Superior temporal gyrus (tissue), 1 donor: ENCODE data around the gene NOTCH3.
A peak's percentile ranks its signal among the peaks of the same experiment; 100 is the strongest.

ENCODE experiments used
- DNase-seq: peaks from one replicate; pipeline ENCODE4 v3.0.0-alpha.2; 2016; ENCODE audit errors: extremely low spot score

The NOTCH3 gene

DNA sequence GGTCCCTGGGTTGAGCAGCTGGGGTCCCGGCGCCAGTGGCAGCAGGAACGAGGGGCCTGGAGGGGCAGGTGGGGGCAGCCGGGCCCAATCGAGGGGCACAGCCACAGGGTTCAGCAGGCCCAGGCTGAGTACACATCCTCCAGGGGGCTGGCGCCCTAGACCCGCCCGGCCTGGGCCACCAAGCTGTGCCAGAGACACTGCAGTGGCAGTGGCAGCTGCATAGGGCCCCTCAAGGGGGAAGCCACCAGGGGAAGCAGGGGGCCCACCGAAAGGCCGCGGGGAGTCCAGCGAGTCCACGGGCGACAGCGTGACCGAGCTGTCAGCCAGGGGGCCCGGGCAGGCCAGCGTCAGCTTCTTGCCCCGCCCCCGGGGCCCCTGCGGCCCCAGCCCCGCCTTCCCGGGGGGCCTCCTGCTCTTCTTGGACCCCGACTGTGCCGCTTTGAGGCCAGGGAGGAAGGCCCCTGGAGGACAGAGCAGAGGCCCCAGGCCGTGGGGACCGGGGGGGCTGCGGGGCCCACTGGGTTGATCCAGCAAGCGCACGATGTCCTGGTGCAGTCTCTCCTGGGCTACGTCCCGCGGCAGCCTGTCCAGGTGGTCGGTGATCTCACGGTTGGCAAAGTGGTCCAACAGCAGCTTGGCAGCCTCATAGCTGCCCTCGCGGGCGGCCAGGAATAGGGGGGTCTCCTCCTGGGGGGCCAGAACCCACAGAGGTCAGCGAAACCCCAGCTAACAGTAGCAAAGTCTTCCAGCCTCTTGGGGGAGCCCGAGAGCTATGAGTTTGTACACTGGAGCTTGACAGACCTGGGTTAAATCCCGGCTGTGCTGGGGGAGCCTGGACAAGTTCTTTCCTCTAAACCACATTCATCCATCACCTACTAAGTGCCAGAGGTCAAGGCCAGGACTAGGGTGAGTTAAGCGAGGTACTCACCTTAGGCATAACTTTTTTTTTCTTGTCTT lies 39.5 kb downstream of the NOTCH3 start:
- no peak for DNase-seq

DNA sequence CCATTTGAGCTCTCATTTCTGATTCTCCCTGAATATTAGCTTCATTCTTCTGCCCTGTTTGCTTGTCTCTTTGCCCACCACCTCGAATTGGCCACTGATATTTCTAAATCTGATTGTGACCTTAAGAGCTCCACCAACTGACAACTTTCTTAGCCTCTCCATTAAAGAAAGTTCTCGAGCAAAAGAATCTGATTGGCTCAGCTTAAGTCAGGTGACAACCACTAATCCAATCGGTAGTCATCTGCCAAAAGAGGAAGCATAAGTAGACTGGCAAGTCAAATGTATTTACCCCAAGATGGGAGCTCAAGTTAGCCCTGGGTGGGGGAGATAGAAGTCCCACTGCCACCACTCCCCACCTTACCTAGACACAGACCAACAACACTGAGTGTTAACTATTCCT lies 41.5 kb downstream of the NOTCH3 start:
- DNase-seq, result no peak

DNA sequence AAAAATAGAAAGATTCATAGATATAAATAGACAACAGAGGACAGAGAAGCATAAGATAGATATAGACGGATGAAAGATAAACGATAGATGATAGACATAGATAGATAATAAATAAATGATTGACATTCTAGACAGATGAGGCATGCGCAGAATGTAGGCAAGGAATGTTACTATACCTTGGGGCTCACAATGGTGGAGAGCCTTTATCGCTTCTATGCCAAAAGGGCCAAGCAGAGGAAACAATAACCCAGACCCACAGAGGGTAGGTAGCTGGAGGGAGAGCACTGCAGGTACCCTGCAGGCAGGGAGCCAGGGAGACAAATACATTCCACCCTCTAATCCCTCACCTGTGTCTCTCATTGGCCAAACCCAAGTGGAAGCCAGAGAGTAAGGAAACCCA lies 44.4 kb downstream of the NOTCH3 start:
- DNase-seq, result no peak

DNA sequence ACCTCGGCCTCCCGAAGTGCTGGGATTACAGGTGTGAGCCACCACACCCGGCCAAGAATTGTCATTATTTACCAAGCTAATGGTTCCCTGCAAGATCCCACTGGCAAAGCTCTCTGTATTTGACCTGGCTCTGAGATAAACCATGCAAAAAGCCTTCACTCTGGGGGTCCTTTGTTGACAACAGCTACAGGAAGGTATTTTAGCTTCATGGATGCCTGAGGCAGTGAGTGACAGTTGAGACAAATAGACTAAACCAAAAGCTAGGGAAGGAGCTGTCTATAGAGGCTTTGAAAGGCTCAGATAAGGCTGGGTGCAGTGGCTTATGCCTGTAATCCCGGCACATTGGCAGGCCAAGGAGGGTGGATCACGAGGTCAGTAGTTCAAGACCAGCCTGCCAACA lies 45.5 kb downstream of the NOTCH3 start:
- DNase-seq, result no peak

DNA sequence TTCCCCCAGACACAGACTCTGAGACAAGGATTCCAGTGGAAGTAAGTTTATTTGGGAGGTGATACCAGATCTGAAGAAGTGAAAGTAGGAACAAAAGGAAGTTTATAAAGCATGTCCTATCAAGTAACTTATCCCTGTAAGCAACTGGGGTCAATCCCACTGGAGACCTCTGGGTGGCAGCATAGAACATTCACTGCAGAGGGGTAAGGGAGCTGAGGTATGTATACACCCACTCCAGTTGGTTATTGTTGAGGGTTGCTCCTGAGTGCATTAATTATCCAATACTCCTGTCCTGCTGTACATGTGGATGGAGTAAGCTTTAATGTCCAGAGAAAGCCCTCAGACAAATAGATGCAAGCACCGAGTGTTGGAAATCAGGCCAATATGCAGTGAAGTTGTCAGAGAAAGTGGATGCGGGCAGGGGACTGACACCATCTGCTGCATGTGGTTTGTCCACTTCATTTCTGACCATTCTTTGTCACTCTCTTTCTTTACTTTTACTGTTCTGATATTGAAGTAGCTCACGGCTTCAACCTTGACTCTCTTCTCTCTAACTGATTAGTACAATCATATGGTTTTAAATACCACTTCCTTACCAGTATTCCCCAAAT lies 46.7 kb downstream of the NOTCH3 start:
- no peak for DNase-seq

DNA sequence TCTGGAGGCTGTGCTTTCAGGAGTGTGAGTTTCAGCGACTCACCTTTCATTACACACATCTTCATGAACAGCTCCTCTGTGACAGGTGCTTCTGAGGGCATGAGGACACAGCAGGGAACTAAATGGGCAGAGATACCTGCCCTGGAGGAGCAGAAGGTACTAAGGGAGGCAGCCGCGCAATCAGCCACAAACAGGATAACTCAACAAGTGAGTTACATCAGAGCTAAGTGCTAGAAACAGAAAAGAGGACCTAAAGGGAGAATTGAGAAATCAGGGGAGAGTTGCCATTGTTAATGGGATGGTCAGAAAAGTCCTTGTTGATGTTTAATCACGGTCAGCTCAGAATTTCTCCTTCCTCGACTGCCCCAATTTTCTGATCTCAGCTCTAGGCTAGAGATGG lies 51.1 kb downstream of the NOTCH3 start:
- no peak for DNase-seq

DNA sequence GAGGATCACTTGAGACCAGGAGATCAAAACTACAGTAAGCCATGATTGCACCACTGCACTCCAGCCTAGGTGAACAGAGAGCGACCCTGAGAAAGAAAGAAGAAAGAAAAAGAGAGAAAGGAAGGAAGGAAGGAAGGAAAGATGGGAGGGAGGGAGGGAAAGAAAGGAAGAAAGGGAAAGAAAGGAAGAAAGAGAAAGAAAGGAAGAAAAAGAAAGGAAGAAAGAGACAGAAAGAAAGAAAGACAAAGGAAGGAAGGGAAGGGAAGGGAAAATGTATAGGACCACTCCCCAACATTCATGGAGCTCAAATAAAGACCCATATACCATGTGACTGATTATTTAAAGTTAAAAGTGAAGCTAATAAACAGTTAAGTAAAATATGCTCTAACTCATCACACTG lies 53.7 kb downstream of the NOTCH3 start:
- no peak for DNase-seq

DNA sequence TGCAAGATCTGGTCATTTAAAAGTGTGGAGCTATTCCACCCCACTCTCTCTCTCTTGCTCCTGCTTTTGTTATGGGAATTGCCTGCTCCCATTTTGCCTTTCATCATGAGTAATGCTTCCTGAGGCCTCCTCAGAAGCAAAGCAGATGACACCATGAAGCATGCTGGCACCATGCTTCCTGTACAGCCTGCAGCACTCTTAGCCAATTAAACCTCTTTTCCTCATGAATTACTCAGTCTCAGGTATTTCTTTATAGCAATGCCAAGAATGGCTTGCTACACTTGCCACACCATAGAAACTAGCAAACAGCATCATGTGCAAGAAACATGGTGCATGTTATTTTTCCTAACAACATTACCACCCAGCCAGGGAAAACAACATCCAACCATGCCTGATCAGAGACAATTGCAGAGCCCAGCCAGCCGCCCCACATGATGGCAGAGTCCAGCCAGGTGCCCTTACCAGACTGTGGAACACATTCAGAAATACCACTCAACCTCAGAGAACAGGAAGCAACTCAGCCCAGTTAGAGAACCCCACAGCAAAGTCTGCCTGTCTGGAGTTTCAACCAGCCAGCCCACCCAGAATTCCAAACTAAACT lies 56.6 kb downstream of the NOTCH3 start:
- no peak for DNase-seq

DNA sequence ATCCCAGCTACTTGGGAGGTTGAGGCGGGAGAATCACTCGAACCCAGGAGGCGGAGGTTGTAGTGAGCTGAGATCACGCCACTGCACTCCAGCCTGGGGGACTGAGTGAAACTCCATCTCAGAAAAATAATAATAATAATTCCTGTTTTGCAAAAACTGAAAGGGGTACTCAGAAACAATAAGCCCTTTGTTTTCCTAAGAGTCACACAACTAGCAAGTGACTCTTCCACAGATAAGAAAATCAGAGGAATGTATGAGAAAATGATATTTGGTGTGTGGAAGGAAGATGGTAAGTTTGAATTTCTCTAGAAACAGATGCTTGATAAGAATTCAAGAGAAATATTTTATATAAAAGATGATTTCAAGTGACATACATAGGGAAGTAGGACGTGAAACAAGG lies 58.5 kb downstream of the NOTCH3 start:
- DNase-seq, result no peak

DNA sequence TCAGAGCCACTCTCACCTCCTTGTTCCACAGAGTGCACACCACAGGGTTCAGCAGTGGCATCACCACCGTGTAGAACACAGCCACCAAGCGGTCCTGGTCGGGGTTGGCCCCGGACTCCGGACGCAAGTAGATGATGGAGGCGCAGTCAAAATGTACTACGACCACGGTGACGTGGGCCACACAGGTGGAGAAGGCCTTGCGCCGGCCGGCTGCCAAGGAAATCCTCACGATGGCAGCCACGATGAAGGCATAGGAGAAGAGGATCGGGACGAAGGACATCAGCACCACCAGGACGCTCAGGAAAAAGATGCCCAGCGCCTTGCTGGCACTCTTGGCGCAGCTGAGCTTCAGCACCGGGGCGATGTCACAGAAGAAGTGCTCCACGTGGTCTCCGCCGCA lies 59.7 kb downstream of the NOTCH3 start:
- DNase-seq, result no peak

DNA sequence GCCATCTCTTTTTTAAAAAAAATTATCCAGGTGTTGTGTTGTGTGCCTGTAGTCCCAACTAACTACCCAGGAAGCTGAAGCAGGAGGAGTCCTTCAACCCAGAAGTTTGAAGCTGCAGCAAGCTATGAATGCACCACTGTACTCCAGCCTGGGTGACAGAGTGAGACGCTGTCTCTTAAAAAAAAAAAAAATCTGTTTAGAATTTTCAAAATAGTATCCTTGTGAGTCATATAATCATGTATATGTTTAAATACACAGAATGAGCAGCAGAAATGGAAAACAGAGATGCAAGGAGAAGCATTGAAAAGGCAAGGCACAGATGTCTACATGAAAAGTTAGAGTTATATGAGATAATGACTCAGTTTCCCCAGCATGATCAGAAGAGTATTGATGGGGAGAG lies 62.4 kb downstream of the NOTCH3 start:
- DNase-seq, result no peak

DNA sequence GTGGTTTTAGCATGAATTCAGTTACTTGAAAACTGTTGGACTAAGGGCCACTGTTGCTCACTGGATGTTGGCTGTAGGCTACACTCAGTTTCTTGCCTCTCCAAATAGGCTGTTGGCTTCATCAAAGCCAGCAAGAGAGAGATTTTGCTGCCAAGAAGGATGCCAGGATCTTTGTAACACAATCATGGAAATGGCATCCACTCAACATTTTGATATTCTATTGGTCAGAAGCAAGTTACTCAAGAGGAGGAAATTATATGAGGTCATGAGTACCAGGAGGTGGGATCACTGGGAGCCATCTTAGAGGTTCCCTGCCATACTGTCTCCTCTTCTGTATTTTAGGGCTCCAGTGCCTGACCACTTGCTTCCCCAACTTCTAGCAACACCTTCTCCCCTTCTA lies 63.0 kb downstream of the NOTCH3 start:
- DNase-seq, result no peak

DNA sequence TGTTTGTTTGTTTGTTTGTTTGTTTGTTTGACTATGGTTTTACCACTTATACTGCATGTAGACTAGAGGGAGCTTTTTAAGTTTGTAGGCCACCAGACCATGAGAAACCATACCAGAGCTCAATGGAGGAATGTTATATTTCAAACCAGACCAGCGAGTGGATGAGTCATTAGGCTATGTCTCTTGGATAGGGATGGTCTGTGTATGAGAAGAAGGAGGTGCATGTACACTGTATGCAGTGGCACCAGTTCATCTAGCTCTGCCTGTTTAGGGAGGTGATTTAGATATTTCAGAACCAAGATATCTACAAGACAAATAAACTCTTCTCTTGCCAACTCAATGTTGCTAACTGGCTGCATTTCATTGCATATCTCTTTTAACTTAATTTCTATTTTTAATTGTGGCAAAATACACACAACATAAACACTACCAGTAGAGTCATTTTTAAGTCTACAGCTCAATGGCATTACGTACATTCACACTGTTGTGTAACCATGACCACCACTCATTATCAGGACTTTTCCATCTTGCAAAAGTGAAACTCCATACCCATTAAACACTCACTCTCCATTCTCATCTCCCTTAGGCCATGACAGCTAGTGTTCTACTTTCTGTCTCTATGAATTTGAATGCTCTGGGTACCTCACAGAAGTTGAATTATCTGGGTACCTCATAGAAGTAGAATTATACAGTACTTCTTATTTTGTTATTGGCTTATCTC lies 64.4 kb downstream of the NOTCH3 start:
- no peak for DNase-seq

DNA sequence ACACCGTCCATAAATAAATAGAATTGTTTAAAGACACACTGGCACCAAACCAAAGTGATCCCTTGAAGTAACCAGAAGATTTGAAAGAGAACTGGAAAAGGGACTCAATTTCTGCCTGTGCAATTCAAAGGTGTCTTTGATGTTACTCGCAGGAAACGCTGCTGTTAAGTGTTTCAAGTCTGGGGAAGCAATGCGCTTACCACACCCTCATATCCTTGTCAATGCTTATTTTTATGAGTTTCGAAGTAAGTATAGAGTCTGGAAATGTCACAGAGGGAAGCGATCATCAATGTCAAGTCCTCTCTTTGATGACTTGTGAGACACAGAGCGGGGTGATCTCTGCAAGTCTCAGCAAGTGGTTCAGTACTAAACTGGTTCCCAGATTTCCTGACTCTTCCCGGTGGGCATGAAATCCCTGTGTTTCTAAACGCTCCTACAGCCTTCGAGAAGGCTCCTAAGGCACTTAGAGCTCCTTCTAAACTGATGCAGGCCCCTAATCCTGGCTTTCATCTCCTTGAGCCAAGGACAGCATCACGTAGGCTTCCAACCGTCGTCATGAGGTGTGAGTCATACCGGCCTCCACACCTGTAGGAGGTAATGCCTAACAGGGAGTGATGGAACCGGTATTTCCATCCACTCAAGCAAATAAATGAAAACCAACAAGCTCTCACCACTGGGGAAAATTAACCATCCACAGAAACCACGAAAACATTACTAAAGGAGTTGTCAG lies 70.8 kb downstream of the NOTCH3 start:
- DNase-seq, result no peak

DNA sequence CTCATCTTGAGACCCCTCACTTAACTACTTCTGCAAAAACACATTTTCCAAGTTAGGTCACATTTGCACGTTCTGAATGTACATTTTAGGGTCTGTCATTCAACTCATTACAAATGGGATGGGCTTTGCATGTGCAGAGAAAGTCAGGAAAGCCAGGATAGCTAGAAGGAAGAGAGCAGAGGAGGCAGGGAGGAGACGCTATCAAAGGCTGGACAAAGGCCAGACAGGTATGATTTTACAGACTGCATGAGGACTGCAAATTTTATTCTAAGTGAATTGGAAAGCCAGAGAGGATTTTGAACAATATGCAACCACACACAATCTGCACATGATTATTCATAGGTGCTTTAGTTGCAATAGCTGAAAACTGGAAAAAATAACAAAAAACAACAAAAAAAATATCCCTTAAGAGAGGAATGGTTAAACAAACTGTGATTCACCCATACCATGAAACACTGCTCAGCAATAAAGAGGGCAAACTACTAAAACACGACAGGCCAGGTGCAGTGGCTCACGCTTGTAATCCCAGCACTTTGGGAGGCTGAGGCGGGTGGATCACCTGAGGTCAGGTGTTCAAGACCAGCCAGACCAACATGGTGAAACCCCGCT lies 72.5 kb downstream of the NOTCH3 start:
- DNase-seq, result no peak

DNA sequence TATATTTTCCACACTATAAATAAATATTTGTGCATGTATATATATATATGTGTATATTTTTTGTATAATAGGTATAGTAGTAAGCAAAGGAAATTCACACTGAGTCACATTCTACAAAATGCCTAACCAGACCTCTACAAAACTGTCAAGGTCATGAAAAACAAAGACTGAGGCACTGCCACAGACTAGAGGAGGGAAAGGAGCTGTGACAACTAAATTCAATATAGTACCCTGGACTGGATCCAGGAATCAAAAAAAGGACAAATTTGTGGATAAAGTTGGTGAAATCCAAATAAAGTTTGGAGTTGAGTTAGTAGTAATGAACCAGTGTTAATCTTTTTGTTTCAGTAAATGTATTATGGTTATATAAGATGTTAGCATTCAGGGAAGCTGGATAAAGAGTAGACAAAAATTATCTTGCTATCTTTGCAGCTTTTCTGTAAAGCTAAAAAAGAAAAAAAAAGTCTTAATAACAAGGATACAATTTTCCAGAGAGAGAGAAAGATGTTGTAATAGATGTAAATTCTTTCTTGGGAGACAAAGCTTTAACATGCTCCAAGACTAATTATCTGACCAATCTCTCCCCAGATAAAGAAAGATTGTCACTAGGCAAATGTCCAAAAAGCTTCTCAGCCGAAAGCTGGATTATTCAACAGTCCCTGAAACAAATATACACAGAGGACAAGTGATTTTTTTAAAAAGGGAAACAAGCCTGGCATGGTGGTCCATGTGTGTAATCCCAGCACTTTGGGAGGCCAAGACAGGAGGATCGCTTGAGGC lies 74.5 kb downstream of the NOTCH3 start:
- DNase-seq, result peak; percentile 45

DNA sequence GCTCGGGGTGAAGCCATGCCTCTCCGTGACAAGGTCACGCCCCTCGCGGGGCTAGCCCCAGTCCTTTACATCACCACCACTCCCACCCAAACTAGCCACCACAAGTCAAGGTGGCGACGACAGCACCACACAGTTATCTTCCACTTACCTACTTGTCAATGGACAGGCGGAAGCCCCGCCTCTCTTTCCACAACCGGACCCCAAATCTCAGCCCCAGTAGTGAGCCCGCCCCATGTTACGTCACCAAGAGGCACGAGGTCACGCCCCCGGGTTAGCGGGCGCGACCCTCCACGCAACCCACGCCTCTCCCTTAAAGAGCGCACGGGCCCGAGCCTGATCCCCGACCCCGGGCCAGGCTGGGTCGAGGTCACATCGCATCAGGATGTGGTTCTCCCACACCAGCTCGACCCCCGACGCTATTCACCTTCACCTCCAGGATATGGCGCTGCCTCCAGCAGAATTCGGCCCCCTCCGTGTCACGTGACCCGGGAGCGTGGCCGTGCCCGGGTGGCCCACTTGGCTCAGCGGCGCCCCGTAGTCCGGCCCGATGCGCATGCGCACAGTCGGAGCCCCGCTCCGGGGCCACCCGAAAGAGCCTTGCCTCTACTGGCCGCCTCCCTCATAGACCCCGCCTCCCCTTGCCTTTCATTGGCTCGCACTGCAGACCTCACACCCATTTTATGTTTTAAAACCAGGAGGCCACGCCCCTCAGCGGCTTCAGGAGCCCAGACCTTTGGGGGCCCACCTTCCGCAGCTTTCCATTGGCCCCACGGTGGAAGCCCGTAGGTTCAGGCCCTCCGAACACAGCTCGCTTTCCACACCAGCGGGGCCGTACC lies 75.3 kb downstream of the NOTCH3 start:
- peak; percentile 98 for DNase-seq

DNA sequence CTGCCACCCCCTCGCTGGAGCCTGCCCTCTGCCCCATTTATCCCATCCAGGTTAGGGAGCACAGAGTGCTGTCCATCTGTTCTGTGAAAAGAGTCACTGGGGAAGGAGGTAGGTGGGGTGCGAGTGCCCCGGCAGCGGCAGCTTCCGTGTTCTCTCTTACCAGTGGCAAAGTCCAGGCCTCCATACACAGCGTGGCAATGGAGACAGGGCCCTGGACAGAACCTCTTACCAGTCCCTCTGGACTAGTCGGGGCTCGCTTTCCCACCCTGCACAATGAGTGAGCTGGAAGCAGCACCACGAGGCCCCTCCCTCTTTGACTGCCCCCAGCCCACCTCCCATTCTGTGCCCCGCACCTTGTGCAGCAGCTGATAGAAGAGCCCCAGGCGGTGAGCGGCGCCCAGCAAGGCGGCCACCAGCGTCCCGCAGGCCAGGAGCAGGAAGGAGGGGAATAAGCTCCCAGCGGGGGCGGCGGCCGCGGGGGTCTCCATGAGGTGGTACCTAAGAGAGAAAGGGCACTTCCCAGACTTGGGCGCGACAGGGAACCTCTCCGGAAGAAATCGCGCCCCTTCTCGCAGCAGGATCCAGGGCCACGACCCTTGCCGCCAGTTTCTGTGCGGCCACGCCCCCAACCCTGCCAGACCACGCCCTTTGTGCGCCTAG lies 76.1 kb downstream of the NOTCH3 start:
- peak; percentile 18 for DNase-seq

DNA sequence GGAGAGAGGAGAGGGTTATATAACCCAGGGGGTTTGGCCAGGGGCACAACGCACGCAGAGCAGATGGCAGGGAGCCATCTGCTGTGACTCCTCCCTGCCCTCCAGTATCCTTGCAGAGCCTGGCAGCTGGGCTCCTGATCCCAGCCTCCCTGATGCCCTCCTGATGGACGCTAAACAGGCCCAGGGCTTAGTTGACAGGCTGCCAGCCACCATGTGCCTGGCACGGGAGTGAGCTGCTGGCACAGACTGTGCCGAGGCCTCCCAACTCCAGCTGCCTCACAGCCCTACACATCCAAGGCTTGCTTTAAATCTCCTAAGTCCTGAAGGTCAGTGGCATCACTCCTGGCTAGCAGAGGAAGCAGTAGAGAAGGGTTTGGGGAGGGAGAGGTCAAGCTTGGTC lies 76.9 kb downstream of the NOTCH3 start:
- DNase-seq, result peak; percentile 75
